Neutrophil (primary cell): ENCODE results near the gene TMEM81.

ENCODE experiments used
- H3K27ac ChIP-seq: fragments of 200-600 bp; sonication (generic); 2 replicates; pipeline ENCODE4 v1.5.1; 2016; ENCODE audit warnings: mild to moderate bottlenecking, moderate library complexity
- H3K27me3 ChIP-seq: fragments of 200-600 bp; sonication (generic); 2 replicates; pipeline ENCODE4 v1.6.0; 2016; ENCODE audit warnings: mild to moderate bottlenecking
- H3K36me3 ChIP-seq: fragments of 200-600 bp; sonication (generic); 2 replicates; pipeline ENCODE4 v1.5.1; 2017
- H3K4me1 ChIP-seq, 2 experiments: fragments of 200-600 bp in 1 of 2; sonication (generic) in 1 of 2; 1 replicate in 1 of 2; 2 replicates in 1 of 2; pipeline versions ENCODE4 v1.5.1 to v1.6.1; 2013 to 2016; ENCODE audit warnings: low read depth in 1 of 2, low read length in 1 of 2, mild to moderate bottlenecking in 1 of 2, moderate library complexity in 1 of 2; ENCODE audit not compliant: control insufficient read depth in 1 of 2, insufficient read depth in 1 of 2
- H3K4me3 ChIP-seq, 2 experiments: fragments of 200-600 bp in 1 of 2; sonication (generic) in 1 of 2; 1 replicate in 1 of 2; 2 replicates in 1 of 2; pipeline ENCODE4 v1.5.1; 2013 to 2016; ENCODE audit warnings: low read depth in 1 of 2, low read length in 1 of 2, mild to moderate bottlenecking in 1 of 2, moderate library complexity in 1 of 2
- H3K9me3 ChIP-seq: fragments of 200-600 bp; sonication (generic); 2 replicates; pipeline ENCODE4 v1.5.1; 2016
- TF ChIP-seq, protein P1 (sequence below): fragments of 200-600 bp; sonication (generic); IDR thresholded peaks from 2 replicates; pipeline ENCODE4 v1.5.1; 2016; ENCODE audit warnings: antibody characterized with exemption

TMEM81 gene

DNA sequence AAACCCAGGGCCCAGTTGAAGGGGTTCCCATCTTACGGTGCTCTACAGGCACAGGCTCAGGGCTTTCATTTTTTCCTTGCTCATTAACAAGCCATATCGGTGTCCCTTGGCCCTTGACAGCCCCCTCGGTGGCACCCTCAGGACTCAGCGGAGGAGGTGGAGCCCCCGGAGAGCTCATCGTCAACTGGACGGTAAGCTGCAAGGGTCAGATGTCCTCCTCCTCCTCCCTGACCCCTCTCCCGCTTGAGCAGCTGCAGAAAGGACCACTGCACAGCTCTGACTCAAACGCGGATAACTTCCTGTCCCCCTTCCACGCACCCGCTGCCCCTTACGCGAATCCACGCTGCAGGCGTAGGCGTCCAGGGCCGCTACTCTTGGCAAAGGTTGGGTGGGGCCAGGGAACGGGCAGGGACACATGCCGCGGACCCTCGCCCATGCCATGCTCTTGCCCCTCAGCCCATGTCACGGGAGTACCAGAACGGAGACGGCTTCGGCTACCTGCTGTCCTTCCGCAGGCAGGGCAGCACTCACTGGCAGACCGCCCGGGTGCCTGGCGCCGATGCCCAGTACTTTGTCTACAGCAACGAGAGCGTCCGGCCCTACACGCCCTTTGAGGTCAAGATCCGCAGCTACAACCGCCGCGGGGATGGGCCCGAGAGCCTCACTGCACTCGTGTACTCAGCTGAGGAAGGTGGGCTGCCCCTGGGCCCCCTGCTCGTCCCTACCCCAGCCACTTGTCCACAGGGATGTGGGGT lies 14.7 kb downstream of the TMEM81 start:
- TF ChIP-seq, protein P1, sequence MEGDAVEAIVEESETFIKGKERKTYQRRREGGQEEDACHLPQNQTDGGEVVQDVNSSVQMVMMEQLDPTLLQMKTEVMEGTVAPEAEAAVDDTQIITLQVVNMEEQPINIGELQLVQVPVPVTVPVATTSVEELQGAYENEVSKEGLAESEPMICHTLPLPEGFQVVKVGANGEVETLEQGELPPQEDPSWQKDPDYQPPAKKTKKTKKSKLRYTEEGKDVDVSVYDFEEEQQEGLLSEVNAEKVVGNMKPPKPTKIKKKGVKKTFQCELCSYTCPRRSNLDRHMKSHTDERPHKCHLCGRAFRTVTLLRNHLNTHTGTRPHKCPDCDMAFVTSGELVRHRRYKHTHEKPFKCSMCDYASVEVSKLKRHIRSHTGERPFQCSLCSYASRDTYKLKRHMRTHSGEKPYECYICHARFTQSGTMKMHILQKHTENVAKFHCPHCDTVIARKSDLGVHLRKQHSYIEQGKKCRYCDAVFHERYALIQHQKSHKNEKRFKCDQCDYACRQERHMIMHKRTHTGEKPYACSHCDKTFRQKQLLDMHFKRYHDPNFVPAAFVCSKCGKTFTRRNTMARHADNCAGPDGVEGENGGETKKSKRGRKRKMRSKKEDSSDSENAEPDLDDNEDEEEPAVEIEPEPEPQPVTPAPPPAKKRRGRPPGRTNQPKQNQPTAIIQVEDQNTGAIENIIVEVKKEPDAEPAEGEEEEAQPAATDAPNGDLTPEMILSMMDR, result no peak
- H3K27ac ChIP-seq, result no peak overlapping the region
- H3K36me3 ChIP-seq, result no peaks in the 10 kb centered on the region
- H3K27me3 ChIP-seq, result no peaks in the 10 kb centered on the region
- no peaks in the 10 kb centered on the region for H3K9me3 ChIP-seq
- no peak overlapping the region for H3K4me3 ChIP-seq
- H3K4me1 ChIP-seq, result no peaks in the 10 kb centered on the region

DNA sequence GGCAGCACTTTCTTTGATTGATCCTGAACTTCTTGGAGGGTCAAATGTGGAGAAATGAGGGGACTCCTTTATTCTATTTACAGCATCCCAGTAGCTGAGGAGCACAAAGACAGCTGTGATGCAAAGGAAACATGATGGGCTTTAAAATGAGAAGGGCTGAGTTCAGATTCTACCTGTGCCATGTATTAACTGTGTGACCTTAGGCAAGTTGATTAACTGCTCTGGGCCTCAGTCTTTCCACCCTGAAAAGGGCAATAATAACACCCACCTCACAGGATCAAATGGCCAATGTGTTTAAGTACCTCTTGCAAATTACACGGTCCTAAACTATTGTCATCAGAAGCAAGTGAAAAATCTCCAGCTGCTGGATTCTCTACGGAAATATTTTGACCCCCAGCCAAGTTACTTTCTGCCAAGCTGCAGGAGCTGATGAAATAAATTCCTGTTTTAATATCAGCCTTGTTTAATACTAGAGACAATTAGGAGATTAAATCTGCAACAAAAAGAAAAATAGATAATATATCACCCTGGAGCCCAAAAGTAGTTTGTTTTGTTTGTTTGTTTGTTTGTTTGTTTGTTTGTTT lies 15.7 kb downstream of the TMEM81 start:
- Histone ChIP-seq H3K4me1 (no peaks in the 10 kb centered on the region), H3K9me3 (no peaks in the 10 kb centered on the region), H3K4me3 (no peak overlapping the region), H3K27me3 (no peaks in the 10 kb centered on the region), H3K36me3 (no peaks in the 10 kb centered on the region), H3K27ac (no peak overlapping the region)
- TF ChIP-seq, protein P1, result no peak

DNA sequence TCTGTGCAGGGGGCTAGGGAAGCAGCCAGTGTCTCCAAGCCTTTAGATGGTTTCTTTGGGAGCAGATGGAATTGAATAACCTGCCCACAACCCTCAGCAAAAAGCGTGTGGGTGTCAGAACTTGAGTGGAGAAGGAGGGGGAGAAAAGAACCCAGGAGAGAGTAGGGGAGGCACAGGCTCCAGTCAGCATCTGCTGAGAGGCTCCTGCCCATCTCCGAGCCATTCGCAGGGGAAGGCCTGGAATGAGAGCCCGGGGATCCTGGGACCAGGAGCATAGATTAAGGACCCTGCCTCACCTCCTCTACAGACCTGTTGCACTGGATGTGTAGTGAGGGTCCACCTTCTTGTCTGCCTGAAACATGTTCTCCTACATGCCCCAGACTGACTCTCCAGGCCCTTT lies 16.3 kb downstream of the TMEM81 start:
- H3K27ac ChIP-seq, result no peak overlapping the region
- TF ChIP-seq, protein P1, result no peak
- H3K36me3 ChIP-seq, result no peaks in the 10 kb centered on the region
- no peaks in the 10 kb centered on the region for H3K9me3 ChIP-seq
- H3K4me3 ChIP-seq, result no peak overlapping the region
- H3K27me3 ChIP-seq, result no peaks in the 10 kb centered on the region
- H3K4me1 ChIP-seq, result no peaks in the 10 kb centered on the region

DNA sequence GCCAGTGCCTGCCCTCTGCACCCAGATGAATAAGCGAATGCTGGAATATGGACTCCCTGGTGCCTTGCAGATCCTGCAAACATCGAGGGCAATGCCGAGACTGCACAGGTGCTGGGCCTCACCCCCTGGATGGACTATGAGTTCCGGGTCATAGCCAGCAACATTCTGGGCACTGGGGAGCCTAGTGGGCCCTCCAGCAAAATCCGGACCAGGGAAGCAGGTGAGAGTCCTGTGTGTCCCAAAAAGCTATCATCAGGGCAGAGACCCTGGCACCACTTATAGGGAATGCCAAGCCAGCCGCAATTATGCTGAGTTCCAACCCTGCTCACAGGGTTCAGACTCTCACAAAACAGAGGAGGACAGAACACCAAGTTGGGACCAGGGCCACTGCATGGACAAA lies 17.2 kb downstream of the TMEM81 start:
- H3K27me3 ChIP-seq, result no peaks in the 10 kb centered on the region
- H3K36me3 ChIP-seq, result no peaks in the 10 kb centered on the region
- H3K4me1 ChIP-seq, result no peaks in the 10 kb centered on the region
- H3K9me3 ChIP-seq, result no peaks in the 10 kb centered on the region
- no peak overlapping the region for H3K27ac ChIP-seq
- H3K4me3 ChIP-seq, result no peak overlapping the region
- TF ChIP-seq, protein P1, result no peak

DNA sequence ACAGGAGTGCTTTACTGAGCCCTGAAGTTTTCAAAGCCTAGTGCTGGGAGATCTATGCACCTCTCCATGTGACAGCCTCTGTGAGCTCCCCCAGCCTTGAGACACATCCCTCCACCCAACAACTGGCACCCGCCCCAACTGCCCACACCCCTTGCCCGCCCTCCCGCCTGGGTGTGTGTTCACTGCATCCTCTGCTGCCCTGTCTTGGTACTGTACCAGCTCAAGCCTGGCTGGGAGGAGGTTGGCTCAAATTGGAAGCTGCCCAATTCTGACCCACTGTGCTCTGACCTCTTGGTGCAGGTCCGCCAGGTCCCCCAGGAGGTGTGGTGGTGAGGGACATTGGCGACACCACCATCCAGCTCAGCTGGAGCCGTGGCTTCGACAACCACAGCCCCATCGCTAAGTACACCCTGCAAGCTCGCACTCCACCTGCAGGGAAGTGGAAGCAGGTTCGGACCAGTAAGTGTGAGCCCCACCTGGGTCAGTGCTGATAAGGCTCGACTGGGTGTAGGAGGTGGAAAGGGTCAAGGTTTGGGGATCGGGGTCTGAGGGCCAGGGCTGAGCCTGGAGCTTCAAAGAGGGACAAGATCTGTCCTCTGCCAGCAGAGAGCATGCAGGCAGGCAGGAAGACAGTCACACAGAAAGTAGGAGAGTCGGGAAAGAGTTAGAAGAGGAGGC lies 18.0 kb downstream of the TMEM81 start:
- Histone ChIP-seq H3K36me3 (no peaks in the 10 kb centered on the region), H3K4me1 (peaks cover 3 to 7% of the 10 kb centered on the region in 2 experiments), H3K9me3 (no peaks in the 10 kb centered on the region), H3K27ac (no peak overlapping the region), H3K4me3 (no peak overlapping the region), H3K27me3 (no peaks in the 10 kb centered on the region)
- TF ChIP-seq, protein P1, result no peak
